AG09309 (cell line): ENCODE data around the gene TRAT1.

ENCODE experiments used
- DNase-seq: peaks from one replicate; pipeline ENCODE4 v3.0.0-alpha.2; 2010; ENCODE audit warnings: low read depth
- H3K4me3 ChIP-seq: 2 replicates; pipeline ENCODE4 v1.5.1; 2011; ENCODE audit warnings: mild to moderate bottlenecking, low read depth, low read length, moderate library complexity; ENCODE audit not compliant: control insufficient read depth
- CTCF ChIP-seq: IDR thresholded peaks from 2 replicates; pipeline ENCODE4 v1.5.1; 2011; ENCODE audit warnings: mild to moderate bottlenecking, low read depth, low read length, inconsistent platforms; ENCODE audit not compliant: insufficient read depth, control insufficient read depth; ENCODE audit errors: missing control alignments

TRAT1 gene

GRCh38 chr3:108830991-108831614 lies 8.5 kb downstream of the TRAT1 start:
- TF ChIP-seq CTCF = no peak
- no peak overlapping the region for H3K4me3 ChIP-seq

DNA sequence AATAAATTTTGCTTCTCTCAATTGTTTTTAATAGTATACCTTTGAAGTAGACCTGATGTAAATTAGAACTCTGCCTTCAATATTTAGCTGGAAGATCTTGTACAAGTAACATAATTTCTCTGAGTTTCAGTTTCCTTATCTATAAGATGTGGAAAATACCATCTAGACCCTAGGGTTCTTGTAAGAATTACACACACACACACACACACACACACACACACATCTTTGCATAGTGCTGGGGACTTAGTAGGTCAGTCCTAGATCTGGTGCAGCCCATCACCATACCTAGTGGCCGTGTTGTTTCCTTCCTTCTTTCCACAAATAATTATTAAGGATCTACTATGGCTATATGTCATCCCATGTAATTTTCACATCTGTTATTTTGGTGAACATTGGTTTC lies 11.0 kb downstream of the TRAT1 start:
- no peak overlapping the region for H3K4me3 ChIP-seq
- no peak for DNase-seq
- no peak for TF ChIP-seq CTCF

More at GRCh38 chr3:108830991-108831614, 8.5 kb downstream of the TRAT1 start:
- no peak for DNase-seq

DNA sequence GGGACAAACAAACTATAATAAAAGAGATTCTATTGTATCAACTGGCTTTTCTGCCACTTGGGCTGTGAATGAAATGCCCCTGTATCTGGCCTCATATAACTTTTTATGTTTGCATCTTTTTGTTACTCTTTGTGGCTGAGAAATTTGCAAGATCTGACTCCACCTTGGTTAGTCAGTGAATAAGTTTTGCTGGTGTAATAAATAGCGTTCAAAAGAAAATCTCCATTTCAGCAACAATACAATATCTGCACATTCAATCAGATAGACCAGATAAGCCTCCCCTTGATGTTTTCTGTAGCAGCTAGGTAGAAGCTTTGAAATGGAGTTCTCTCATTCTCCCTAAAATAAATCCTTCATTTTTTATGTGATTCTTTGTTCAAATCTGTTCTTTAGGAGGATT lies 12.0 kb downstream of the TRAT1 start:
- no peak for DNase-seq
- no peak for TF ChIP-seq CTCF
- H3K4me3 ChIP-seq = no peak overlapping the region

DNA sequence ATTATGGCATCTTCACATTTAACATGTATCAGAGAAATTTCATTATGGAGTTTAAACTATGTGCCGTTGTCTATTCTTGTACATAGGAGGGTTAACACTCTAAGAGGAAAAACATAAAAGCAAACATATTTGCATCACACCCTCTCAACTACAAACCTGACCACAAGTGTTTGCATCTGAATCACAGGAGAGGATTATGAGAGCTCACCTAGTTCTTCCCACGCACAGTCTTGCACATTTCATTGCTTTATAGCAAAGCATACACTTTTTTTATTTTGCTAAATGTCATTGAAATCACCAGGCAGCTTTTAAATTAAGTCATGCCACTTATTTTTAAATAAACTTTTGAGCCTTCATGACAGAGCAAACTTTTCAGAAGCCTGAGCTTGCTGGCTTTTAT lies 12.5 kb downstream of the TRAT1 start:
- no peak for TF ChIP-seq CTCF
- H3K4me3 ChIP-seq = no peak overlapping the region
- DNase-seq = no peak

DNA sequence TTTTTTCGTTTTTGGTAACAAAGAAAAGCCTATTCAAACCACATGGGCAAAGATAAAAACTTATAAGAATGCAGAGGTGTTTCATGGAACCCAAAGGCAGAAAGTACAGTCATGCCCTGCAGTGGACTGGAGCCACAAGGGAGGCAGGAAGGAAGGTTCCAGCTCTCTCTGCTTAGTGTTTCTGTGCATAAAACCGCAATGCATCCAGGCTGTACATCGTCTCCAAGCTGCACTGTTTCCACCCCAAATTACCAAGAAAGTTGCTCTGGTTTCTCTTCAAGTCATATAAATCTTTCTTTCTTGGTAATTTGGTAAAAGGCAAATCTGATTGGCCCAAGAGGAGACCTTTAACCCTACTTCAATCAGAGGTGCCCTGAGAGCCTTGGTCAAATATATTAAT lies 15.8 kb downstream of the TRAT1 start:
- no peak for TF ChIP-seq CTCF
- H3K4me3 ChIP-seq = no peak overlapping the region
- DNase-seq = no peak

DNA sequence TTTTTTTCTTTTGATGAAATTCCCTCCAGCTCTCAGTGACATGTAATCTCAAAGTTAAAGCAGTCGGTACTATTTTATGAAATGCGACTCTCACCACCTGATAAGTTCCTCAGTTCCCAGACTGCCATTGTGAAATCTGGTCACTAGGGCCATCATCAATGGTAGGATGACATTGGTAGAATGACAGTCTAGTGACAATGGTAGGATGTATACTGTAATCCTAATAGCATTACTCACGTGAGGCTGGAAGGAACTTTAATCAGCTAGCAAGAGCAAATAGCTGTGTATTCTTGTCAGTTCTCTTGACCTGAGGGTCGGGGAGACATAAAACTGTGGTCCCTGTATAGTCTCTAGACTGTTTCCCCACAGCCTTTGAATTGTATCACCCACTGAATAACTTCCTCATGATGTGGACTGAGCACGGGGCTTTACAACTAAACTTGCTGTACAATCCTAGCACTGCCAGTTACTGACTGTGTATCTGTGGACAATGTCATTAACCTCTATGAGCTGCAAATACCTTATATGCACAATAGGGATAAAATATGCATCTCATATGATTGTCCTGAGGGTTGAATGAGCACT lies 23.2 kb downstream of the TRAT1 start:
- TF ChIP-seq CTCF = no peak
- no peak for DNase-seq
- H3K4me3 ChIP-seq = no peak overlapping the region
